AG09309 (cell line): ENCODE results near the gene PSME3IP1.

Experiments
- DNase-seq: peaks from one replicate; pipeline ENCODE4 v3.0.0-alpha.2; 2010; ENCODE audit warnings: low read depth
- H3K4me3 ChIP-seq: 2 replicates; pipeline ENCODE4 v1.5.1; 2011; ENCODE audit warnings: mild to moderate bottlenecking, low read depth, low read length, moderate library complexity; ENCODE audit not compliant: control insufficient read depth
- TF ChIP-seq, protein P1 (sequence below): IDR thresholded peaks from 2 replicates; pipeline ENCODE4 v1.5.1; 2011; ENCODE audit warnings: mild to moderate bottlenecking, low read depth, low read length, inconsistent platforms; ENCODE audit not compliant: insufficient read depth, control insufficient read depth; ENCODE audit errors: missing control alignments

PSME3IP1 gene

DNA sequence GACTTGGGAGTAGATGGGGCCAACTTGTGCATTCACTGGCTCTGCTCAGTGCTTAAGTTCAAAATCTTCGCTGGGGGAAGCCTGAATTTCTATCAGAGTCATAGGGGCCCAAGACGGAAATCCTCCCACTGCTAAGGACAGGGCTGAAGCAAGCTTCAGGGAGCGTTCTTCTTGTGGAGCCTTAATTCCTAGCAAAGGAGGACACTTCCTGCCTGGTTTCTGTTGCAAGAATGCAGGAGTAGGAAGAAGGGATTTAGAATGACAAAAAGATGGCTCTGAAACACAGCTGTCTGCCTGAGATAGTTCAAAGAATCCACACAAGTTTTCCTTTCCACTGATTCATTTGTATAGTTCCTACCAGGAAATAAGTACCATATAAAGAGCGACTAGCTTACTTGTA is 26.4 kb downstream of the PSME3IP1 start:
- H3K4me3 ChIP-seq = no peak overlapping the region
- TF ChIP-seq, protein P1, sequence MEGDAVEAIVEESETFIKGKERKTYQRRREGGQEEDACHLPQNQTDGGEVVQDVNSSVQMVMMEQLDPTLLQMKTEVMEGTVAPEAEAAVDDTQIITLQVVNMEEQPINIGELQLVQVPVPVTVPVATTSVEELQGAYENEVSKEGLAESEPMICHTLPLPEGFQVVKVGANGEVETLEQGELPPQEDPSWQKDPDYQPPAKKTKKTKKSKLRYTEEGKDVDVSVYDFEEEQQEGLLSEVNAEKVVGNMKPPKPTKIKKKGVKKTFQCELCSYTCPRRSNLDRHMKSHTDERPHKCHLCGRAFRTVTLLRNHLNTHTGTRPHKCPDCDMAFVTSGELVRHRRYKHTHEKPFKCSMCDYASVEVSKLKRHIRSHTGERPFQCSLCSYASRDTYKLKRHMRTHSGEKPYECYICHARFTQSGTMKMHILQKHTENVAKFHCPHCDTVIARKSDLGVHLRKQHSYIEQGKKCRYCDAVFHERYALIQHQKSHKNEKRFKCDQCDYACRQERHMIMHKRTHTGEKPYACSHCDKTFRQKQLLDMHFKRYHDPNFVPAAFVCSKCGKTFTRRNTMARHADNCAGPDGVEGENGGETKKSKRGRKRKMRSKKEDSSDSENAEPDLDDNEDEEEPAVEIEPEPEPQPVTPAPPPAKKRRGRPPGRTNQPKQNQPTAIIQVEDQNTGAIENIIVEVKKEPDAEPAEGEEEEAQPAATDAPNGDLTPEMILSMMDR = no peak
- no peak for DNase-seq

DNA sequence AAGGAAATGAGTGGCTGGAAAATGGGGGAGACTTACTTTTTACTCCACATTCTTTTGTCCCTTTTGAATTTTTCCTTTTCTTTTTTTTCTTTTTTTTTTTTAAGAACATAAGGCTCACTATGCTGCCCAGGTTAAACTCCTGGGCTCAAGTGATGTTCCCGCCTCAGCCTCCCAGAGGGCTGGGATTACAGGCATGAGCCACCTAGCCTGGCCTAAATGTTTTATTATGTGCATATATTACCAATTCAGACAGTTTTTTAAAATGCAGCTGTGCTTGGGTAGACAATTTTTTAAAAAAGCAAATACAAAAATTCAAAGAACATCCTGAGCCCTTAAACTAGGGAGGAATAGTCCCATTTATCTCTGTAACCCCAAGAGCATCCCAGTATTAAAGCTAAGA is 28.3 kb downstream of the PSME3IP1 start:
- TF ChIP-seq, protein P1 = no peak
- DNase-seq = no peak
- no peak overlapping the region for H3K4me3 ChIP-seq

- TF ChIP-seq, protein P1 = no peak
- no peak for DNase-seq
- no peak overlapping the region for H3K4me3 ChIP-seq
Observed at GRCh38 chr16:57156351-57156703, 29.5 kb downstream of the PSME3IP1 start.

- no peak for DNase-seq
- TF ChIP-seq, protein P1 = no peak
- no peak overlapping the region for H3K4me3 ChIP-seq
Observed at GRCh38 chr16:57155702-57156350, 30.0 kb downstream of the PSME3IP1 start.

DNA sequence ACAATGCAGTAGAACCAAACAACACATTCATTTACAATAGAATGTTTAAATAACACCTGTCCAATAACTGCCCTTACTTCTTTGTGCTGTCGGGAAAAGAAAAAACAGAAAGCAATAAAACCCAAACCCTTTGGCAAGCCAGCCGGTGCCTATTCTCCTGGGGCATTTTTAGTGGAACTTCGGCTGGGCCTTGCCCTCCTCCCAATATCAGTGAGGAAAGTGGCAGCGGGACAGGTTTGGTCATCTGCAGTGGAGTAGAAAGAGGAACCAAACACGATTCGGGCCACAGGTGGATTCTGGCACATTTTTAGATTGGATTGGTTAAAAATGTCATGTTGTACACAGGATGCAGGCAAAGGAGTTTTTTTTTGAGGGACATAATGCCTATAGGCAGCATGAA is 32.0 kb downstream of the PSME3IP1 start:
- H3K4me3 ChIP-seq = no peak overlapping the region
- TF ChIP-seq, protein P1 = no peak
- DNase-seq = no peak

GRCh38 chr16:57152096-57153093 is 33.4 kb downstream of the PSME3IP1 start:
- TF ChIP-seq, protein P1 = no peak
- no peak overlapping the region for H3K4me3 ChIP-seq
- DNase-seq = no peak
